Renal cortex interstitium (tissue), 15 donors: Measurements from ENCODE around the gene GPD1L. TPM values are rescaled to one million over a fixed set of nuclear protein-coding genes. Genes with fewer than 3 reads are reported as not detected.
"Not testable (repeated sequence)": the region's sequence is repeated elsewhere in the genome, so short reads cannot be mapped to it uniquely, and the experiment has no call there.

ENCODE experiments used
- DNase-seq, 11 donors: peaks; one replicate each; pipeline ENCODE4 v3.0.0-alpha.2; 2013; ENCODE audit warnings: low read depth in 9 of 11, low spot score in 4 of 11; ENCODE audit errors: extremely low read depth in 1 of 11
- long read RNA-seq, 16 experiments: transcript quantifications; one replicate each; lab custom pipeline, GENCODE V29; 2026
- polyA plus RNA-seq, 3 donors: library from polyadenylated mRNA; unstranded; fragments of 120-200 nt; gene quantifications; one replicate each; pipeline ENCODE4 v1.2.1, GENCODE V29; 2013; ENCODE audit not compliant: insufficient read length in 3 of 3

GPD1L gene
- 10 to 100 TPM; 17.0 to 18.3 (median 17.9) TPM for polyA plus RNA-seq
- long read RNA-seq, donor 1, full-length matches to known transcripts: 5 of 5 reads
- long read RNA-seq, donor 1, partial matches to known transcripts: 0 of 5 reads
- long read RNA-seq, donor 1, other reads (novel, unspliced or antisense): 0 of 5 reads
- long read RNA-seq, donor 2, full-length matches to known transcripts: 6 of 6 reads
- long read RNA-seq, donor 2, partial matches to known transcripts: 0 of 6 reads
- long read RNA-seq, donor 2, other reads (novel, unspliced or antisense): 0 of 6 reads
- long read RNA-seq, donor 3, full-length matches to known transcripts: 5 of 5 reads
- long read RNA-seq, donor 3, partial matches to known transcripts: 0 of 5 reads
- long read RNA-seq, donor 3, other reads (novel, unspliced or antisense): 0 of 5 reads
- long read RNA-seq, donor 4, full-length matches to known transcripts: 5 of 5 reads
- long read RNA-seq, donor 4, partial matches to known transcripts: 0 of 5 reads
- long read RNA-seq, donor 4, other reads (novel, unspliced or antisense): 0 of 5 reads
- long read RNA-seq, donor 5: 0 reads
- long read RNA-seq, donor 6, full-length matches to known transcripts: 5 of 5 reads
- long read RNA-seq, donor 6, partial matches to known transcripts: 0 of 5 reads
- long read RNA-seq, donor 6, other reads (novel, unspliced or antisense): 0 of 5 reads
- long read RNA-seq, donor 7, full-length matches to known transcripts: 4 of 4 reads
- long read RNA-seq, donor 7, partial matches to known transcripts: 0 of 4 reads
- long read RNA-seq, donor 7, other reads (novel, unspliced or antisense): 0 of 4 reads
- long read RNA-seq, donor 8, full-length matches to known transcripts: 5 of 5 reads
- long read RNA-seq, donor 8, partial matches to known transcripts: 0 of 5 reads
- long read RNA-seq, donor 8, other reads (novel, unspliced or antisense): 0 of 5 reads
- long read RNA-seq, donor 9, full-length matches to known transcripts: 7 of 7 reads
- long read RNA-seq, donor 9, partial matches to known transcripts: 0 of 7 reads
- long read RNA-seq, donor 9, other reads (novel, unspliced or antisense): 0 of 7 reads
- long read RNA-seq, donor 10, full-length matches to known transcripts: 5 of 5 reads
- long read RNA-seq, donor 10, partial matches to known transcripts: 0 of 5 reads
- long read RNA-seq, donor 10, other reads (novel, unspliced or antisense): 0 of 5 reads
- long read RNA-seq, donor 11, full-length matches to known transcripts: 4 of 4 reads
- long read RNA-seq, donor 11, partial matches to known transcripts: 0 of 4 reads
- long read RNA-seq, donor 11, other reads (novel, unspliced or antisense): 0 of 4 reads
- long read RNA-seq, donor 12, full-length matches to known transcripts: 3 of 3 reads
- long read RNA-seq, donor 12, partial matches to known transcripts: 0 of 3 reads
- long read RNA-seq, donor 12, other reads (novel, unspliced or antisense): 0 of 3 reads
- long read RNA-seq, donor 13, full-length matches to known transcripts: 8 of 8 reads
- long read RNA-seq, donor 13, partial matches to known transcripts: 0 of 8 reads
- long read RNA-seq, donor 13, other reads (novel, unspliced or antisense): 0 of 8 reads
- long read RNA-seq, donor 14, full-length matches to known transcripts: 2 of 2 reads
- long read RNA-seq, donor 14, partial matches to known transcripts: 0 of 2 reads
- long read RNA-seq, donor 14, other reads (novel, unspliced or antisense): 0 of 2 reads
- long read RNA-seq, donor 15, full-length matches to known transcripts: 2 of 2 reads
- long read RNA-seq, donor 15, partial matches to known transcripts: 0 of 2 reads
- long read RNA-seq, donor 15, other reads (novel, unspliced or antisense): 0 of 2 reads
- long read RNA-seq, donor 16, full-length matches to known transcripts: 8 of 8 reads
- long read RNA-seq, donor 16, partial matches to known transcripts: 0 of 8 reads
- long read RNA-seq, donor 16, other reads (novel, unspliced or antisense): 0 of 8 reads

GRCh38 chr3:32106132-32106928 is at the start of gene GPD1L:
TSS of gene GPD1L (plus strand) at chr3:32106620. CDS start at chr3:32106712, 92 bp downstream.
- peak; percentile 69 to 92 (median 87) for DNase-seq

- not testable (repeated sequence) for DNase-seq
Observed at GRCh38 chr3:32058465-32058864, 48.0 kb upstream of the GPD1L start.

GRCh38 chr3:32062950-32063582 is 43.4 kb upstream of the GPD1L start:
- DNase-seq: no peak

- no peak for DNase-seq
Observed at GRCh38 chr3:32066686-32067085, 39.7 kb upstream of the GPD1L start.

GRCh38 chr3:32074194-32074593 is 32.2 kb upstream of the GPD1L start:
- DNase-seq: not testable (repeated sequence)

GRCh38 chr3:32076566-32076965 is 29.9 kb upstream of the GPD1L start:
- no peak for DNase-seq

GRCh38 chr3:32077260-32078084 is 28.9 kb upstream of the GPD1L start:
- DNase-seq: peak in 7 of 11 donors; percentile 19 to 43 (median 30)

- DNase-seq: no peak
Observed at GRCh38 chr3:32078085-32078634, 28.3 kb upstream of the GPD1L start.

- no peak for DNase-seq
Observed at GRCh38 chr3:32078864-32079263, 27.6 kb upstream of the GPD1L start.

GRCh38 chr3:32082721-32083120 is 23.7 kb upstream of the GPD1L start:
- peak in 2 of 11 donors; percentile 10 to 12 for DNase-seq

- DNase-seq: no peak
Observed at GRCh38 chr3:32083702-32084270, 22.6 kb upstream of the GPD1L start.

- DNase-seq: no peak
Observed at GRCh38 chr3:32084870-32085269, 21.6 kb upstream of the GPD1L start.

- DNase-seq: no peak
Observed at GRCh38 chr3:32086464-32086863, 20.0 kb upstream of the GPD1L start.

- DNase-seq: no peak
Observed at GRCh38 chr3:32089476-32089875, 16.9 kb upstream of the GPD1L start.

GRCh38 chr3:32093204-32093603 is 13.2 kb upstream of the GPD1L start:
- DNase-seq: no peak
